ENCODE measurements around the gene ZDHHC4.

Gene ZDHHC4

DNA sequence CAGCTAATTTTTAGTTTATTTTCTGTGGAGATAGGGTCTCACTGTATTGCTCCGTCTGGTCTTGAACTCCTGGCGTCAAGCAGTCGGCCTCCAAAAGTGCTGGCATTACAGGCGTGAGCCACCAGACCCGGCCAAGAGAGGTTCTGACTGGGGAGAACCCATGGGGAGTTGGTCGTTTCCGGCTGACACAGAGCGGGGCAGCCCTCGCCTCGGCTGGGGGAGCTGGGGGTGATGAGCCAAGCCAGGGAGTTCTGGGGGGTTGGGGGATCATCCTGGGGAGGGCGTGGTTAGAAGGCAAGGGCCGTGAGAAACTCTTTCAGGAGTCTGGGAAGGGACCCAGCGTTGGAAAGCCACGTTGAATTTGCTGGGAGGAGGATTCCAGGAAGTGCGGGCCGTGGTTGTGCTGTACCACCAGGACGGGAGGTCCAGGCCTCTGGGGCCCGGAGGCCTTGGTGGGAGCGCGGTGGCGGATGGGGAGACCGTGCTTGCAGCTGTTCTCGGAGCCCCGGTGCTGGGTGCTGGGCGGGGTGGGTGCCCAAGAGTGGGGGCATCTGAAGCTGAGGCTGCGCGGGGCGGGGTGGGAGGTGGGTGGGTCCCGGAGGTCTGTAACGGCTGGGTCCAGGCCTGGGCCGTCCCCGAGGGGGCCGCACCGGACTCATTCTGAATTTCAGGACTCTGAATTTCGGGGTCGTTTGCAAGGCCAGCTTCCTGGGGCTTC is 29.8 kb downstream of the ZDHHC4 start:
- DNase-seq (ENCODE audit: low read depth in 2 of 2): no peak

DNA sequence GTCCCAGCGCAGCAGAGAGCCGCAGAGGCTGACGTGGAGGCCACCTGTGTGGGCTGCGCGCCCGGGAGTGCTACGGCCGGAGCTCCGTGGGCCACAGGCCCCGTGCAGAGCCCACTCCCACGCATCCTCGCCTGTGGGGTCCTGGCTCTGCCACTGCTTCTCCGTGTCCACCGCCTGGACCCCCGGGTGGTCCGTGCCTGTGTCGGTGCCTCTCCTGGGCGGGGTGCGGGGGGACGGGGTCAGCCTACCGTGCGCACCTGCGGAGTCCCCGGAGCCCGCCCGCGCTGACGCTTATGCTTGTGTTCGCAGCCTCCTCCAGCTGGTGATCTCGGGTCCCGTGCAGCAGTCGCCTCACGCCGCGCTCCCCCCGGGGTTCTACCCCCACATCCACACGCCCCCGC is 30.4 kb downstream of the ZDHHC4 start:
- DNase-seq (ENCODE audit: low read depth in 2 of 2): no peak

DNA sequence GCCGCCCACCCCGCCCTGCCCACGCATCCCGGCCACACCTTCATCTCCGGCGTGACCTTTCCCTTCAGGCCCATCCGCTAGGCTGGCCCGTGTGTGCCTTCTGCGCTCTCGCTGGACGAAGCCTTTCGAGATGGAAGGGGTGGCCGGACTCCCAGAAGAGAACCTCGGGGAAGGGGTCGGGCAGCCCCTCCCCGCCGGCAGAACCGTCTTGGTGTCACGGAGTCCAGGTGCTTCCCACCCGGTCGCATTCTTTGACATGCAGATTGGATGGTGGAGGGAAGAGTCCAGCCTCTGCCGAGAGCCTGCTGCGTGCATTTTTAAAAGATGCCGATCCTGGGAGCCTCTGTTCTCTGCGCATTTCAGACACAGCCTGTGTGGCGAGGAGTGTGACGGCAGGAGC is 30.8 kb downstream of the ZDHHC4 start:
- DNase-seq (ENCODE audit: low read depth in 2 of 2): no peak

DNA sequence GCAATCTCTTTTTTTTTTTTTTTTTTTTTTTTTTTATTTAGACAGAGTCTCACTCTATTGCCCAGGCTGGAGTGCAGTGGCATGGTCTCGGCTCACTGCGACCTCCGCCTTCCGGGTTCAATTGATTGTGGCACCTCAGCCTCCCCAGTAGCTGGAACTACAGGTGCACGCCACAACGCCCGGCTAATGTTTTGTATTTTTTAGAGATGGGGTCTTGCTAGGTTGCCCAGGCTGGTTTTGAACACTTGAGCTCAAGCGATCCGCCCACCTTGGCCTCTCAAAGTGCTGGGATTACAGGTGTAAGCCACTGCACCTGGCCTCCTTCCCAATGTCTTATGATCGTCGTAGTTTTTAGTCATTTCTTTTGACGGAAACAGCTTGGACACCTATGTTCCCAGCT is 31.5 kb downstream of the ZDHHC4 start:
- no peak for DNase-seq (ENCODE audit: low read depth in 2 of 2)

DNA sequence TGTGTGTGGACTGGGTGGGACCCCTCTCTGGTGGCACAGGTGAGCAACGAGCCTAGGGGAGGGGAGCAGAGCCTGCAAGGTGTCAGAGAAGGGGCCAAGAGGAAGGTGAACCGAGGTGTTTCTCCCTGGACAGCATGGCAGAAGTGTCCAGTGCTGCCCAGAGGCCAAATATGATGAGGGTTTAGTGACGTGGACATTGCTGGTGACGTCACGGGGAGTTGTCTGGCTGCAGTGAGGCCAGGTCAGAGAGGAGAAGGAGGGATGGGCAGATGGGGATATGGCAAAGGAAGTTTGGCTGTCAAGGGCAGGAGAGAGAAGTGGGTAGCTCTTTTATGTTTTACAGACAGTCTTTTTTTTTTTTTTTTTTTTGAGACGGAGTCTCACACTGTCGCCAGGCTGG is 35.6 kb downstream of the ZDHHC4 start:
- no peak for DNase-seq (ENCODE audit: low read depth in 2 of 2)

DNA sequence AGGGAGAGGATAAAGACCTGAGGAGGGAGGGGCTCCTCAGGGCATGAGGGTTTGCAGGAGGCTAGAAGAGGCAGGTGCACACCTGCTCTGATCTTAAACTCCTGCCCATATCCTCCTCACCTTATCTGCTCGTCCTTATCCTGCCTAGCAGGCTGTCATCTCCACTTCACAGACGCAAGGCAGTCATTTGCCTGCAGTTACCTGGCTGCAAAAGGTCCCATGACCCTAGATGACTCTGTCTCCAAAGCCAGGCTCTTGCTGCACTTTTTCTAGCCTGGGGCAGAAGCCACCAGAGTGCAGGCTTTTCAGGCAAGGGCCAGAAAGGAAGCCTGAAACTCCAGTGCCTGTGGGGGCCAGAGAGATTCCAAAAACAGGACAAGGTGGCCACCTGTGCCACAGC is 36.5 kb downstream of the ZDHHC4 start:
- DNase-seq (ENCODE audit: low read depth in 2 of 2): no peak

DNA sequence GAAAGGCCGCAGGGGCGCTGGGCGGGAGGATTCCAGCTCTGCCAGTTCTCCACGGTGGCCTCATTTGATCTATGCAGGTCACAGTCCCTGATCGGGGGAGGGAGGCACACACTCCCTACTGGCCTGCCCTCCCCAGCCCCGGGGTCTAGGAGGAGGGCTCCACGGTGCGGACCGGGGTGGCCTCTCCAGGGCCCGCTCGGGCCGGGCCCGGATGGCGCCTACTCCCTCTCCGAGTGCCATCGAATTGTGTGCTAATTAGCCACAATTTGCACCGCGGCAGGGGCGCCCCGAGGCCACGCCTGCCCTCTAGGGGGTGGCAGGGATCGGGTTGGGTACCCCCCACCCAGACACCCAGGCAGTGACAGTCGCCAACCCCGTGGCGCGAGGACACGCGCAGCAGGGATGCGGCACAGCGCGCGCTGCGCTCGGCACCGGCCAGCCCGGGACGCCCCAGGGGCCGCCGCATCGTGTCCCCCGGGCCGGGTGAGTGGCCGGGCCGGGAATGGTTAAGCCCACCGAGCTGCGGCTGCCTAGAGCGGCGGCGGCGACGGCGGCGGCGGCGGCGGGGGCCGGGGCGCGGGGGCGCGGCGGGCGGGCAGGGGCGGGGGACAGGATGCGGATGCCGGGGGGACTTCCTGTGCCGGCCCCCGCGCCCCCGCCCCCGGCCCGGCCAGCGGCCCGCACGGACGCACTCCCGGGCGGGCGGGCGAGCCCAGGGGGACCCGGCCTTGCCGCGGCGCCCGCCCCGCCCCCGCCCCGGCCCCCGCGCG is 37.9 kb downstream of the ZDHHC4 start, which contains the start of gene ZNF853:
ZNF853 (plus strand) TSS at position 658 of the 770 bp plus-strand sequence. CDS start 565 bp downstream, outside the sequence.
- no peak for DNase-seq (ENCODE audit: low read depth in 2 of 2)

DNA sequence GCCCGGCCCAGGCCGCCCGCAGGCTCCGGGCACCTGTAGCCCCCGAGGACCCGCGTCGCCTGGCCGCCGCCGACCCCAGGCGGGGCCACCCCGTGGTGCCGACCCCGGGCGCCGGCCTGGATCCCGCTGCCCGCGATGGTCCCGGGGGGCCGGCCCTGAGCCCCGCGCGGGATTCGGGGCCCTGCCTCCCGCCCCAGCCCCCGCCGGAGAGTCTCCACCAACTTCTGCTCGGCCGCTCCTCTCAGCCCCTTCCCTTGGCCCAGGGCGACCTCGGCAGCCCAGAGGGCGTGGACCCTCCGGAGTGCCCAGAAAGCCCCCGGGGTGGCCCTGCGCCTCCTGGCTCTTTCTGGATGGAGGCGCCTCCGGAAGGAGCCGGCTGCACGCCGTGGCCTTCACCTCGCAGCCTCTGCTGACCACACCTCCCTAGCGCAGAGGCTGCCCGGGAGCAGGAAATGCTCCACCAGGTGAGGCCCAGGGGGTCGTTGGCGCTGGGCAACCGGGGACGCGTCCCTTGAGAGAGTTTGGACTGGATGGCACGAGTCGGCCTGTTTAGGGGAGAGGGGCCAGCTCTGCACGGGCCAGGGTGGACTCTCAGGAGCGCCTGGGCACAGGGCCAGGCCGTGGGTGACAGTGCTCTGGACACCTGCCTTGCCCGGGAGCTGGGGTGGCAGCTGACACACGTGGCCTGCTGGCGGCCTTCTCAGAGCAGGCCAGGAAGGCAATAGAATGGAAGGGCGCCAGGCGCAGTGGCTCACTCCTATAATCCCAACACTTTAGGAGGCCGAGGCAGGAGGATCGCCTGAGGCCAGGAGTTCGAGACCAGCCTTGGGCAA is 38.7 kb downstream of the ZDHHC4 start:
- DNase-seq (ENCODE audit: low read depth in 2 of 2): no peak

DNA sequence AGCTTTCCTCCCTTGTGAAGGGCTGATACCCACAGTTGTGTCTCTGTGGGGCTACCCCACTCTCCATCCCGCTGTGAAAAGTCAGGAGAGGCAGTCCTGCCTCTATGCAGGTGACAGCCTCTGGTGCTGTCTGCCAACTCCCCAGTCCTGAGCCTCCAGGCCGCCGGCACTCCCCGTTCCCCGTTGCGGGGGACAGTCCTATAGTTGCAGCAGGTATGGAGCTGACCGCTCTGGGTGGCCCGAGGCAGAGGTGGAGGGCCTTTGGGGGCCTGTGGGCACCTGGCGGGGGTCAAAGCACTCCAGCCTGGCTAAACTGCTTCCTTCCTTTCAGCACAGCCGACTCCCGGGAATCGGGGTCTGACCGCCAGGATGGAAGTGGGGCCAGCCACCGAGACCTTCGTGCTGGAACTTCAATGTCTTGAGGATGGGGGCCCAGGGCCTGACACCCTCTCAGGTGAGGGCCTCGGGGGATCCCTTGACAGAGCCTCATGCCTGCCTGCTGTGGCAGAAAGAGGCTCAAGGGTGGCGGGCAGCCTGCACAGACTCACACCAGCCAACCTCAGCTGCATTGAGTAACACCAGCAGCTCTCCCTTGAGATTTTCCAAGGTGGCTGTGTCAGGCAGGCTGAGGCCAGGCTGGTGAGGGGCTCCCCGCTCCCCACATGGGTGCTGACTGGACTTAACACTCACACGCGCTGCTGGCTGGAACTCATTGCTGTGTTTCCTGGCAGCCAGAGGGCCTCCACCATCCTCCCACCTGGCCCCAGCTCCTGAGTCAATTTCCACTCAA is 39.8 kb downstream of the ZDHHC4 start:
- DNase-seq (ENCODE audit: low read depth in 2 of 2): no peak

DNA sequence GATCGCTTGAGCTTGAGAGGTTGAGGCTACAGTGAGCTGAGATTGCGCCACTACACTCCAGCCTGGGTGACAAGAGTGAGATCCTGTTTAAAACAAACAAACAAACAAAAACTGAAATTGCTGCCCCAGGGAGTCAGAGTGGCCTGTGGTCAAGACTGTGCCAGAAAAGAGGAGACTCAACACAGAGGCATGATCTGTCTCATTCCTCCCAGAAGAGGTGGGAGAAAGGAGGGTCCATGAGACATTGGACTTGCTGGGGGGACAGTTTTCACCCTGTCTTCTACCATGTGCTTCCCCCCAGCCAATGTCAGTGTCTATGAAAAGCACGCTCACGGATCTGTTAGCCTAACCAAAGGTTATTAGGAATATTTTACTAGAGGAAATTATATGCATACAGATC is 41.4 kb downstream of the ZDHHC4 start:
- no peak for DNase-seq (ENCODE audit: low read depth in 2 of 2)

DNA sequence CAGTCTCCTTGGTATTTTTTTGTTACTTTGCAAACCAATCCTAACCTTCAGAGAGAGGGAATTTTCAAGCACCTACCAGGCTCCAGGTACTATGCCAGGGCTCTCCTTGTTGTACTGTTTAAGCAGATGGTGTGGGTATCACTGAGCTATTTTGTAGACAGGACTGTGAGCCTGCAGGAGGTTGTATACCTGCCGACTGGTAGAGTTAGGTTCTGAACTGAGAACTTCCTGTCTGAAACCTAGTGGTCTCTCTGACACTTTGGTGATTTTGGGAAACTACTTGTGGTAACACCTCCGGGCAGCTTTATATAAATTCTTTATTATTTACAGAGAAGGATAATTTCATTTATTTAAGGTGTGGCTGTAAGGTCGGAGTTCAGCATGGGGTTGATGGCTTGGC is 42.7 kb downstream of the ZDHHC4 start:
- no peak for DNase-seq (ENCODE audit: low read depth in 2 of 2)

DNA sequence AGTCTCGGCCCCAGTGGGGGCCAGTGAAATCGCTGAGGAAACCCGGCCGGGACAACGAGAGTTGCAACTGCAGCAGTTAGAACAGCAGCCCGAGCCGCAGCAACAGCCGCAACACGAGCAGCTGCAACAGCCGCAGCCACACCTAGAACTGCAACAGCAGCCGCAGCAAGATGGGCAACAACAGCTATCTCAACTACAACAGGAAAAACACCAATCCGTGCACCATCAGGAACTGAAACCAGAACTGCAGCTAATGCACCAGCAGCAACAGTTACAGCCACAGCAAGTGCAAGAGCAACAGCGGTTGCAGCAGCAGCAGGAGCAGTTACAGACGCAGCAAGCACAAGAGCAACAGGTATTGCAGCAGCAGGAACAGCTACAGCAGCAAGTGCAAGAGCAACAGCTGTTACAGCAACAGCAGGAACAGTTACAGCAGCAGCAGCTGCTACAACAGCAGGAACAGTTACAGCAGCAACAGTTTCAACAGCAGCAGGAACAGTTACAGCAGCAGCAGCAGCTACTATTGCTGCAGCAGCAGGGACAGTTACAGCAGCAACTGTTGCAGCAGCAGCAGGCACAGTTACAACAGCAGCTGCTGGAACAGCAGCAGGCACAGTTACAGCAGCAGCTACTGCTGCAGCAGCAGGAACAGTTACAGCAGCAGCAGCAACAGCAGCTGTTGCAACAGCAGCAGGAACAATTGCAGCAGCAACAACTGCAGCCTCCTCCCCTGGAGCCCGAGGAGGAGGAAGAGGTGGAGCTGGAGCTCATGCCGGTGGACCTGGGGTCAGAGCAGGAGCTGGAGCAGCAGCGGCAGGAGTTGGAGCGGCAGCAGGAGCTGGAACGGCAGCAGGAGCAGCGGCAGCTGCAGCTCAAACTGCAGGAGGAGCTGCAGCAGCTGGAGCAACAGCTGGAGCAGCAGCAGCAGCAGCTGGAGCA is 44.2 kb downstream of the ZDHHC4 start:
- no peak for DNase-seq (ENCODE audit: low read depth in 2 of 2)

DNA sequence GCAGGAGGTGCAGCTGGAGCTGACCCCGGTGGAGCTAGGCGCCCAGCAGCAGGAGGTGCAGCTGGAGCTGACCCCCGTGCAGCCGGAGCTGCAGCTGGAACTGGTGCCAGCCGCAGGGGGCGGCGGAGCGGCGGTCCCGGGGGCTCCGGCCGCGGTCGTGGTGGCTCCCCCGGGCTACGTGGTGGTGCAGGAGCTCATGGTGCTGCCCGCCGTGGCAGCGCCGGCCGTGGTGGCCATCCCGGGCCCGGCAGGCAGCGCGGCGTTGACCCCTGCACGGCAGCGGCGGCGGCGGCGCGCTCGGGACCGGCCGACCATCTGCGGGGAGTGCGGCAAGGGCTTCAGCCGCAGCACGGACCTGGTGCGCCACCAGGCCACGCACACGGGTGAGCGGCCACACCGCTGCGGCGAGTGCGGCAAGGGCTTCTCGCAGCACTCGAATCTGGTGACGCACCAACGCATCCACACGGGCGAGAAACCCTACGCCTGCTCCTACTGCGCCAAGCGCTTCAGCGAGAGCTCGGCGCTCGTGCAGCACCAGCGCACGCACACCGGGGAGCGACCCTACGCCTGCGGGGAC is 45.0 kb downstream of the ZDHHC4 start:
- no peak for DNase-seq (ENCODE audit: low read depth in 2 of 2)

DNA sequence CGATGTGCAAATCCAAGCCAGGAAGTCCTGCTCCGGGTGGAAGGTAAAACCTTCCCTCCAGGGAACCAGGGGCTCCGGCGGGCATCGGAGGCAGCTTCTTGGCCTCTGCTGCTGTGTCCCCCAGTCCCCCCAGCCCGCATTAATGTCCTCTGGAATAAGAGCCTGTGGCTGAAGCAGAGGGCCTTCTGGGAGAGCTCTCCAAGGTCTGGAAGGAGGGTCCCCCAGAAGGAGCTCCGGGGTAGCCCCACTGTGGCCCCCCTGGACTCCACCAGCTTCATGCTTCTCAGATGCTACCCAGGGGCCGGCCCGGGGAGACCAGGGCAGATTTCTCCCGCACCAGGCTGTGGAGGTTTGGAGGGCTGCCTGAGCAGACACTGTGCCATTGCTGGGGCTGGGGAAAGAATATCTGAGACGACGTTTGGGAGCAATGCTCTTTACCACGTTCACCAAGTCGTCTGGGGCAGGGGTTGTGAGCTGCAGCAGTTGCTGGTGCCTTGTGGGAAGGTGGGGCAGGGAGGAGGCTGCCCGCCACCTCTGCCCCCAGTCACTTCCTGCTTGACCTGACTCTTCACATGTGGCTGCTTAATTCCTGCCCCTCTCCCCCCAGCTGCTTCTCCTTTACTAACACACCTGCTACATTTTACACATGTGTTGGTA is 46.5 kb downstream of the ZDHHC4 start:
- DNase-seq (ENCODE audit: low read depth in 2 of 2): no peak

DNA sequence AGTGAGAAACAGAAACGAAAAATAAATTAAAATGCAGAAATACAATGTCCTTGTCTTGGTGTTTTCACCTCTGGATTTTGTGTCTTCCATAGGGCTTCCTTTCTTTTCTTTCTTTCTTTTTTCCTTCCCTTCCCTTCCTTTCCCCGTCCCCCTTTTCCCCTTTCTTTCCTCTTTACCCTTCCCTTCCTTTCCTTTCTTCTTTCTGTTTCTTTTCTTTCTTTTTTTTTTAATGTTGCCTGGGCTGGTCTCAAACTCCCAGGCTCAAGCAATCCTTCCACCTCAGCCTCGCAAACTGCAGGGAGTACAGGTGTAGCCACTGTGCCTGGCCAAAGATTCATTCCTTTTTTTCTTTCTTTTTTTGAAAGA is 47.0 kb downstream of the ZDHHC4 start:
- no peak for DNase-seq (ENCODE audit: low read depth in 2 of 2)

DNA sequence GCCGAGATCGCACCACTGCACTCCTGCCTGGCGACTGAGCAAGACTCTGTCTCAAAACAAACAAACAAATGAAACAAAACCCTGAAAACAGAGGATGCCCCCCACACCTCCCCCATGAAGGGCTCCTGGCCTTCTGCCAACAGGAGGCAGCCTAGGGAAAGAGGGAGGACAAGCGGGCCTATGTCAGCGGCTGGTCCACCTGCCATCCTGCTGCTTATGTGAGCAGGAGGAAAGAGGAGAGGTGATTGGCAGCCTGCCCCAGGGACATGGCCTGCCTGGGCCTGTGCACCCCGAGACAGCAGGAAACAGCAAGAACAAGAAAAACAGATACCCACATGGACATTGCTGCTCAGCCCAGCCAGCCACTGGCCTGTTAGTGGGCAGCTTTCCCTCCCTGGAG is 50.8 kb downstream of the ZDHHC4 start:
- no peak for DNase-seq (ENCODE audit: low read depth in 2 of 2)

DNA sequence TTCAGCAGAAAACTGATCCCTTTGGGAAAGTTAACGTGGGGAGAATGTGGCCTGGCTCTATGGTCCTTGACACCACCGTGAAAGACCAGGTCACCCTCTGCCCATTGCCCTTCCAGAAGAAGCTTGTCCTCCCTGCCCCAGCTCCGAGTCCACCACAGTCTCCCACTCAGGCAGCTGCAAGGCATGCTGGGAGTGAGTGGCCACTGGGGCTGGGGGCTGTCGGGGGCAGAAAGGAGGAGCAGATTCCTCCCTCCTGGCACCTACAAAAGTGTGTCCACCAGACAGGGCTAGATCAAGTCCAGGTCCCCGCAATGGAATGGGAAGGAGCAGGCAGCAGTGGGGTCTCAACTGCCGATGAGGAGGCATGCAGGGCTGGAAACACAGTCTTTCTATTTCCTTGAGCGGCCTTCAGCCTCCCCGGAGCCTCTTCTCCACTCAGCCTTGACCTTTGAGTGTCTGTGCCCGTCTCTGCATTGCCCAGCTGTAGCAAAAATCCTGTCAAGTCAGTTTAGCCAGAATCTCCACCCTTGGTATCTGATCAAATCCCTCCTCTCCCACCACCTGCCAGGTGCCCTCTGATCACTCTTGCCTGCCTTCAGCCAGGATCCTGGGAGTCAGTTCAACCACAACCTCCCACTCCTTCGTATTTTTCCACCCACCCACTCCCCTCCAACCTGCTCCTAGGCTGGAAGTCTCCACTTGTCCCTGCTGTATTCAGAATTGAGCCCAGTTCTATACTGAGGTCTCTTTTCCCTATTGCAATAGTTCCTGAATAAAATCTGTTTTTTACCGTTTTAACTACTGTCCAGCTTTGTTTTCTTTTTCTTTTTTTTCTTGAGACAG is 53.0 kb downstream of the ZDHHC4 start:
- DNase-seq (ENCODE audit: low read depth in 2 of 2): no peak

DNA sequence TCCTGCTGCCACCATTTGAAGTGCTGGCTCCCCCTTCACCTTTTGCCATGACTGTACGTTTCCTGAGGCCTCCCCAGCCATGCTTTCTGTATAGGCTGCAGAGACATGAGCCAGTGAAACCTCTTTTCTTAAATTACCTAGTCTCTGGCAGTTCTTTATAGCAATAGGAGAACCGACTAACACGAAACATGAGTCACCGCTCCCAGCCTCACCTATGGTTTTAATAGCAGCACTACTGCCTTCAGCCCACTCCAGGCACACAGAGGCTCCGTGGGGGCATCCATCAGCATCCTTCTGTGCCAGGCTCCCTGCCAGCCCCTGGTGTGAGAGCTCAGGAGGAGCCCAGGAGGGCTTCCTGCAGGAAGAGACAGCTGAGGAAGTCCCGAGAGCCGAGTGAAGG is 54.4 kb downstream of the ZDHHC4 start:
- DNase-seq (ENCODE audit: low read depth in 2 of 2): no peak

DNA sequence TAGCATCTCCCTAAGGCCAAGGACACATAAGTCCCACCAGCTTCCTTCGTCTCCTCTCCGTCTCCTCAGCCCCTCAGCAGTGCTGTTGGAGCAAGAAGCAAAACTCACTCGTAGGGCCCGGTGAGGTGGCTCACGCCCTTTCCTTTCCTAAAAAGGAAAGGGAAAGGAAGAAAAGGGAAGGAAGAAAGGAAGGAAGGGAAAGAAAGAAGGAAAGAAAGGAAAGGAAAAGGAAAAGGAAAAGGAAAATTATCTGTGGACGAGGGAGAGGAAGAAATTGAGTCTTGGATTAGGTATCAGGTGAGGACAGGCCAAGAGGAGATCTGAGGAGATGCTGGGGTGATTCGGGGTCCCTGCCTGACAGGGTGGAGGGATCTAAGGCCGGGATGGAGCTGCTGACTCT is 56.8 kb downstream of the ZDHHC4 start:
- DNase-seq (ENCODE audit: low read depth in 2 of 2): no peak
